Measurements from ENCODE around the gene MYO5A. TPM values are rescaled to one million over a fixed set of nuclear protein-coding genes. Genes with fewer than 3 reads are reported as not detected.

The MYO5A gene
- total RNA-seq, 1 donor from 2014 or later: 41.1 TPM

DNA sequence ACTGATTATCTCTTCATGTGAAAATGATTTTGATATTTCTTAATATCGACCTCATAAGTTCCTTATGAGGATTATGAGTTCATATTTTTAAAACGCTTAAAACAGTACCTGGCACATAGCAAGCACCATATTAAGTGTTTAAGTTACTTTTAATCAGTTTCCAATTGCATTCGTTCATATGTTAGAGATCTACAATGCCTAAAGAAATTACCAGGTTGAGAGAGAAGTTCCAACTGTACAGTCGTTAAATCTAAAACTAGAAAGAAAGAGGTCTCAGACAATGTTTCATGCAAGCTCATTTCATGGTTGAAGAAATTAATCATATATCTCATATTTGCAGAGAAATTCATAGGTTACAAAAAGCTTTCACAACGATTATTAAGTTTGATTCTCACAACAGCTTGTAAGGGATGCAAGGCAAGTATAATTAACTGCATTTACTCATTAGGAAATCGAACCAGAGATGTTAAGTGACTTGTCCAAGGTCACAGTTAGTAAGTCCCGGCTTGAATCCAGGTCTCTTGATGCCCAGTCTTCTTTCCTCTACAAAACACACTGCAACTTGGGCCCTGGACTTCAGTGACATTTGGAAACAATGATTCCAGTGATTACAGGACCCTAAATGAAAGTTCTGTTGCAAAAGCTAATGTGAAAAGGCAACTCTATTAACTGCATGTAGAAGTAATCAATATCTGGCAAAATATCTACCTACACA, 1.3 kb downstream of the MYO5A start:
- Mint-ChIP-seq H3K9me3 (ENCODE audit: unreplicated experiment) (no peaks in the 10 kb centered on the region), H3K27me3 (ENCODE audit: unreplicated experiment) (no peaks in the 10 kb centered on the region), H3K27ac (ENCODE audit: unreplicated experiment) (peak overlapping the region; percentile 86), H3K4me3 (ENCODE audit: unreplicated experiment) (peak overlapping the region; percentile 92), H3K36me3 (ENCODE audit: unreplicated experiment) (no peaks in the 10 kb centered on the region), H3K4me1 (ENCODE audit: unreplicated experiment) (peaks cover 39% of the 10 kb centered on the region)
- no peak for DNase-seq (ENCODE audit: extremely low spot score, unreplicated experiment)
- TF ChIP-seq, protein P1, sequence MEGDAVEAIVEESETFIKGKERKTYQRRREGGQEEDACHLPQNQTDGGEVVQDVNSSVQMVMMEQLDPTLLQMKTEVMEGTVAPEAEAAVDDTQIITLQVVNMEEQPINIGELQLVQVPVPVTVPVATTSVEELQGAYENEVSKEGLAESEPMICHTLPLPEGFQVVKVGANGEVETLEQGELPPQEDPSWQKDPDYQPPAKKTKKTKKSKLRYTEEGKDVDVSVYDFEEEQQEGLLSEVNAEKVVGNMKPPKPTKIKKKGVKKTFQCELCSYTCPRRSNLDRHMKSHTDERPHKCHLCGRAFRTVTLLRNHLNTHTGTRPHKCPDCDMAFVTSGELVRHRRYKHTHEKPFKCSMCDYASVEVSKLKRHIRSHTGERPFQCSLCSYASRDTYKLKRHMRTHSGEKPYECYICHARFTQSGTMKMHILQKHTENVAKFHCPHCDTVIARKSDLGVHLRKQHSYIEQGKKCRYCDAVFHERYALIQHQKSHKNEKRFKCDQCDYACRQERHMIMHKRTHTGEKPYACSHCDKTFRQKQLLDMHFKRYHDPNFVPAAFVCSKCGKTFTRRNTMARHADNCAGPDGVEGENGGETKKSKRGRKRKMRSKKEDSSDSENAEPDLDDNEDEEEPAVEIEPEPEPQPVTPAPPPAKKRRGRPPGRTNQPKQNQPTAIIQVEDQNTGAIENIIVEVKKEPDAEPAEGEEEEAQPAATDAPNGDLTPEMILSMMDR (IDR thresholded peaks at IDR 0.05): no peak

DNA sequence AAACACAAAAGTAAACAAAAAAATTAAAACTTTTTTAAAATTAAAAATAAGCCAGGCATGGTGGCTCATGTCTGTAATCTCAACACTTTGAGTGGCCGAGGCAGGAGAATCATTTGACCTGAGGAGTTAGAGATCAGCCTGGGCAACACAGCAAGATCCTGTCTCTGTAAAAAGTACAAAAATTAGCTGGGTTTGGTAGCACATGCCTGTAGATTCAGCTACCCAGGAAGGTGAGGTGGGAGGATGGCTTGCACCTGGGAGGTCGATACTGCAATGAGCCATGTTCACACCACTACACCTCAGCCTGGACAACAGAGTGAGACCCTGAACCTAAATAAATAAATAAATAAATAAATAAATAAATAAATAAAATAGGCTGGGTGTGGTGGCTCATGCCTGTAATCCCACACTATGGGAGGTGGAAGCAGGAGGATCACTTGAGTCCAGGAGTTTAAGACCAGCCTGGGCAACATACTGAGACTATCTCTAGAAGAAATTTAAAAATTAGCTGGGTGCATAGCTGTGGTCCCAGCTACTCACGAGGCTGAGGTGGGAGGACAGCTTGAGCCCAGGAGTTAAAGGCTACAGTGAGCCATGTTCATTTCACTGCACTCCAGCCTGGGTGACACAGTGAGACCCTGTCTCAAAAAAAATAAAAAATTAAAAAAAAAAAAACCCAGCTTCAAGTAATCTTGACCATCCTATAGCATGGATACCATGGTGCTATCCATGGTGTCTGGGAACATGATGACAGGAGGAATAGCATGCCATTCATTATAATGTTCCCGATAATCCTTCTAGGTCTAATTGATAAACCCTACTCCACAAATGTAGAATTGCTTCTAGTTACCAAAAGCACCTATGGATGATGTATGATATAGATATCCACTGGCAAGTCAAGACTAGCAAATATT, 4.2 kb downstream of the MYO5A start:
- no peak for DNase-seq (ENCODE audit: extremely low spot score, unreplicated experiment)
- Mint-ChIP-seq H3K27me3 (ENCODE audit: unreplicated experiment) (no peaks in the 10 kb centered on the region), H3K4me1 (ENCODE audit: unreplicated experiment) (peaks cover 43% of the 10 kb centered on the region), H3K4me3 (ENCODE audit: unreplicated experiment) (no peak overlapping the region), H3K9me3 (ENCODE audit: unreplicated experiment) (no peaks in the 10 kb centered on the region), H3K27ac (ENCODE audit: unreplicated experiment) (no peak overlapping the region), H3K36me3 (ENCODE audit: unreplicated experiment) (no peaks in the 10 kb centered on the region)
- TF ChIP-seq, protein P1 (IDR thresholded peaks at IDR 0.05): no peak

DNA sequence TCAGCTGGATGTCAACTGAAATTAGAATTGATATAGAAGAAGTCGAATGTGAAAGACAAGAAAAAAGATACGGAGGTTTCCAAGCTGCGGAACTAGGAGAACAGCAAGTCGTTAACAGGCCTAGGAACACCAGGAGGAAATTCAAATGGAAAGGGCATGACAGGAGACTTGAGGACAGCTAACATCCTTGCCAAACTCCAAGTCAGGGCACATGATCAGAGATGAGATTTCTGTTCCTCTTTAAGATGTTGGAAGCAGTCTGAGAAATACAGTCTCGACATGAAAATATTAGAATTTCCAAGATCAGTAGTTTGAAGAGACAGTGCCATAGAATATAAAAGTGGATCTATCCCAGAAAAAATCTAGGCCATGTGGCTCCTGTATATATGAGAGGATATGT, 5.0 kb downstream of the MYO5A start:
- no peak for DNase-seq (ENCODE audit: extremely low spot score, unreplicated experiment)
- Mint-ChIP-seq H3K27ac (ENCODE audit: unreplicated experiment) (peak overlapping the region; percentile 75), H3K4me3 (ENCODE audit: unreplicated experiment) (no peak overlapping the region), H3K36me3 (ENCODE audit: unreplicated experiment) (no peaks in the 10 kb centered on the region), H3K27me3 (ENCODE audit: unreplicated experiment) (no peaks in the 10 kb centered on the region), H3K9me3 (ENCODE audit: unreplicated experiment) (no peaks in the 10 kb centered on the region), H3K4me1 (ENCODE audit: unreplicated experiment) (peaks cover 41% of the 10 kb centered on the region)
- TF ChIP-seq, protein P1 (IDR thresholded peaks at IDR 0.05): no peak

DNA sequence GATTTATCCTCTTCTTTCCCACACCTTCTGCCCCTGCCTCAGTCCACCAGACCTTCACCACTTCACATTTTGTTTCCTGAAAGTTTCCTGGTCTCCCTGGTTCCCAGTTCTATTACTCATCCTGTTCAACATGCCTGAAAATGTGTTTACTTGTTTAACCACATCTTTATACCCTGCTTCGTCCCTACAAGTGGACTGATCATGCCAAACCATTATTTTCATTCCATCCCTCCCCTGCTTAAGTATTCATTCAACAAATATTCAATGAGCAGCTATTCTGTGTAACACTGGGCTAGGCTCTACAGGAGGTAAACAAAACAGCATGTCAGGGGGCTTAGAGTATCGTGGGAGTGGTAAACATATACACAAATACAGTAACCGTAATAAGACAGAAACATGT, 5.5 kb downstream of the MYO5A start:
- TF ChIP-seq, protein P1 (IDR thresholded peaks at IDR 0.05): no peak
- Mint-ChIP-seq H3K36me3 (ENCODE audit: unreplicated experiment) (no peaks in the 10 kb centered on the region), H3K4me1 (ENCODE audit: unreplicated experiment) (peaks cover 41% of the 10 kb centered on the region), H3K27me3 (ENCODE audit: unreplicated experiment) (no peaks in the 10 kb centered on the region), H3K27ac (ENCODE audit: unreplicated experiment) (peak overlapping the region; percentile 75), H3K4me3 (ENCODE audit: unreplicated experiment) (no peak overlapping the region), H3K9me3 (ENCODE audit: unreplicated experiment) (no peaks in the 10 kb centered on the region)
- no peak for DNase-seq (ENCODE audit: extremely low spot score, unreplicated experiment)

DNA sequence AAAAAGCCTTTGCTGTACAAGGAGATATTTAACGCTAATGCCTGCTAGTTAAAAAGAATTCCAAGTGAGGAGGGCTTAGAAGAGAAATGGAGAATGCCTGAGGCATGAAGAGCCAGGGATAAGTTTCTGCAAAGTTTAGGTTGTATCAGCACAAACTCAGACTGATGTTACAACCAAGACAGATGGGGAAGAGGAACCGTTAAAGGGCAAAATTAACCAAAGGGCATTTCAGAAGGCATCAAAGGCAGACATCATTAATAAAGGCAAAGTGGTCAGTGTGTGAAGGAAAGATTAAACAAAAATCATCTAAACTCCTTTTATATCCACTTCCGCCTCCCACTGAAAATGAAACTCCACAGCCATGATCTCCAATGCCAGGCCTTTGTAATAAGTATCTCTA, 7.0 kb downstream of the MYO5A start:
- no peak for DNase-seq (ENCODE audit: extremely low spot score, unreplicated experiment)
- H3K36me3 Mint-ChIP-seq (ENCODE audit: unreplicated experiment): no peaks in the 10 kb centered on the region
- no peaks in the 10 kb centered on the region for H3K27me3 Mint-ChIP-seq (ENCODE audit: unreplicated experiment)
- no peak overlapping the region for H3K27ac Mint-ChIP-seq (ENCODE audit: unreplicated experiment)
- H3K4me1 Mint-ChIP-seq (ENCODE audit: unreplicated experiment): peaks cover 26% of the 10 kb centered on the region
- H3K9me3 Mint-ChIP-seq (ENCODE audit: unreplicated experiment): no peaks in the 10 kb centered on the region
- TF ChIP-seq, protein P1 (IDR thresholded peaks at IDR 0.05): no peak
- no peak overlapping the region for H3K4me3 Mint-ChIP-seq (ENCODE audit: unreplicated experiment)

Measured in osteocyte (in vitro differentiated cells).